T-helper 1 cell treated with Interleukin-12 subunit alpha and Interleukin-12 subunit beta and Interleukin-4 antibody, amounts not matched to agents 30 μg/mL and 1 μg/mL, for 36 hours (primary cell): ENCODE measurements around the gene EDC3.

Experiments used
- H3K27ac Mint-ChIP-seq: one replicate; pipeline ENCODE4 v1.8.0; 2021; ENCODE audit warnings: mild to moderate bottlenecking, mixed read lengths
- H3K27me3 Mint-ChIP-seq: one replicate; pipeline ENCODE4 v1.8.0; 2021; ENCODE audit warnings: low read depth, mixed read lengths
- H3K36me3 Mint-ChIP-seq: one replicate; pipeline ENCODE4 v1.8.0; 2021; ENCODE audit warnings: low read depth, mixed read lengths
- H3K4me1 Mint-ChIP-seq: one replicate; pipeline ENCODE4 v1.8.0; 2021; ENCODE audit warnings: low read depth, mixed read lengths
- H3K4me3 Mint-ChIP-seq: one replicate; pipeline ENCODE4 v1.8.0; 2021; ENCODE audit warnings: mild to moderate bottlenecking, moderate library complexity, mixed read lengths
- H3K9me3 Mint-ChIP-seq: one replicate; pipeline ENCODE4 v1.8.0; 2021; ENCODE audit warnings: mixed read lengths

Gene EDC3

DNA sequence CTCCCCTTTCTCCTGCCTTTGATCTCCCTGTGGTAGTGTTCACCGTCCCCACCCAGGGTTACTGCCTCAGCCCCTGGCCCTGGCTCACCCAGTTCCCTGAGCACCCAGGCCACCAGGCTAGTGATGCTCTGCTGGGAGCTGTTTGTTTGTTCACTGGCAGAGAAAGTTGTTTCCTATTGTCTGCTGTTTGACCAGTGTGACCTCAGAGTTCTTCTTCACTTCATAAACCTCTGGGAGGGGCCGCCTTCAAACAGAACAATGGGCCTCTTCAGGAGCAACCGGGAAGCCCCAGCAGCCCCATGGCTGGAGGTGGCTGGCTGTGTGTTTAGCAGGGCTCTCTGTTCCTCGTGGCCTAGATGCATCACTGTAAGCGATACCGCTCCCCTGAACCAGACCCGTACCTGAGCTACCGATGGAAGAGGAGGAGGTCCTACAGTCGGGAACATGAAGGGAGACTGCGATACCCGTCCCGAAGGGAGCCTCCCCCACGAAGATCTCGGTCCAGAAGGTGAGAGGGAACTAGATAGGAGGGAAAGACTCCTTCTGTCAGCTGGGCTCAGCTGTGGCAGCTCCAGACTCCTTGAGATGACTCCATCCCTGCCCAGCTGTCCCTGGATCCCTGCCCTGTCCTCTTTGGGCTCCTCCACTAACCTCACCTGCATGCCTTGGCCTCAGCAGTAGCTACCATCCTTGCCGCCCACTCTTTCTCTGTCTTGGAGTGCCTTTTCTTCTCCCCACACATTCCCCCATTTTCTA is 76.8 kb downstream of the EDC3 start:
- Mint-ChIP-seq H3K9me3 (no peaks in the 10 kb centered on the region), H3K27ac (peak overlapping the region; percentile 32), H3K27me3 (no peaks in the 10 kb centered on the region), H3K36me3 (peaks cover 42% of the 10 kb centered on the region), H3K4me1 (peaks cover 31% of the 10 kb centered on the region), H3K4me3 (no peak overlapping the region)

- no peaks in the 10 kb centered on the region for H3K9me3 Mint-ChIP-seq
- peaks cover 33% of the 10 kb centered on the region for H3K4me1 Mint-ChIP-seq
- H3K36me3 Mint-ChIP-seq, result peaks cover 30% of the 10 kb centered on the region
Measured at GRCh38 chr15:74616996-74617395, 78.8 kb downstream of the EDC3 start.

DNA sequence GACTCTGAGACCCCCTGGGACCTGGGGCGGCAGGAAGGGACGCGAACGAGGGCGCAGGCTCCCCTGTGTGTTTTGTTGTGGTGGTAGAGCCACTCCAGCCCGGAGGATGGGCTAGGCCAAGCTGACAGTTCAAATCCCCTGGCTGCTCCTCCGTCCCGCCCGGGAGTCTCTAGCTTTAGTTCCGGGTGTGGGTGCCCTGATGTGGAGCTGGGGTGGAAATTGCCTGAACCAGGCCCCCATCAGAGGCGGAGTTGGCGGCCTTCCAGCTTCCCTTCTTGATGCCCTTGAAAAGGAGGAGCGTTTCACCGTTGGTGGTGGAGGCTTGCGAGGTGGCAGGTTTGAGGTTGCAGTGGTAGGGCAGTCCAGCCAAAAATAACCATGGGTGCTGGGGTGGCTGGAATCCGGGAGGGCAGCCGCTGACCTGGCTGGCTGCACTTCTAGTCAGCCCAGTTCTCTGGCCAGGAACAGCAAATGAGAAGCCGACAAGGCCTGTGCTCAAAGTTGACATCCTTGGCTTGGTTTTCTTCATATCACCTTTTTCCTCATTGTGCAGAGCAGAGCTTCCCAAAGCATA is 79.4 kb downstream of the EDC3 start:
- H3K36me3 Mint-ChIP-seq, result peaks cover 26% of the 10 kb centered on the region
- peak overlapping the region; percentile 88 for H3K27ac Mint-ChIP-seq
- H3K9me3 Mint-ChIP-seq, result no peaks in the 10 kb centered on the region
- peak overlapping the region; percentile 96 for H3K4me3 Mint-ChIP-seq
- H3K27me3 Mint-ChIP-seq, result no peaks in the 10 kb centered on the region
- H3K4me1 Mint-ChIP-seq, result peaks cover 33% of the 10 kb centered on the region

More at GRCh38 chr15:74616996-74617395, 78.8 kb downstream of the EDC3 start:
- H3K27ac Mint-ChIP-seq, result peak overlapping the region; percentile 88
- H3K4me3 Mint-ChIP-seq, result peak overlapping the region; percentile 96
- no peaks in the 10 kb centered on the region for H3K27me3 Mint-ChIP-seq

GRCh38 chr15:74615508-74616365 is 80.1 kb downstream of the EDC3 start, which contains the start of gene CLK3:
TSS of gene CLK3 (plus strand) at chr15:74615836. CDS start at chr15:74619197, 3,361 bp downstream.
- no peaks in the 10 kb centered on the region for H3K9me3 Mint-ChIP-seq
- H3K36me3 Mint-ChIP-seq, result peaks cover 21% of the 10 kb centered on the region
- no peaks in the 10 kb centered on the region for H3K27me3 Mint-ChIP-seq
- peak within 1 kb of the TSS; percentile 96 for H3K4me3 Mint-ChIP-seq
- peak within 1 kb of the TSS; percentile 95 for H3K27ac Mint-ChIP-seq
- H3K4me1 Mint-ChIP-seq, result peaks cover 27% of the 10 kb centered on the region

GRCh38 chr15:74614744-74615507 is 80.9 kb downstream of the EDC3 start:
- peak overlapping the region; percentile 95 for H3K27ac Mint-ChIP-seq
- H3K36me3 Mint-ChIP-seq, result peaks cover 13% of the 10 kb centered on the region
- H3K27me3 Mint-ChIP-seq, result no peaks in the 10 kb centered on the region
- H3K4me3 Mint-ChIP-seq, result peak overlapping the region; percentile 96
- peaks cover 27% of the 10 kb centered on the region for H3K4me1 Mint-ChIP-seq
- H3K9me3 Mint-ChIP-seq, result no peaks in the 10 kb centered on the region

DNA sequence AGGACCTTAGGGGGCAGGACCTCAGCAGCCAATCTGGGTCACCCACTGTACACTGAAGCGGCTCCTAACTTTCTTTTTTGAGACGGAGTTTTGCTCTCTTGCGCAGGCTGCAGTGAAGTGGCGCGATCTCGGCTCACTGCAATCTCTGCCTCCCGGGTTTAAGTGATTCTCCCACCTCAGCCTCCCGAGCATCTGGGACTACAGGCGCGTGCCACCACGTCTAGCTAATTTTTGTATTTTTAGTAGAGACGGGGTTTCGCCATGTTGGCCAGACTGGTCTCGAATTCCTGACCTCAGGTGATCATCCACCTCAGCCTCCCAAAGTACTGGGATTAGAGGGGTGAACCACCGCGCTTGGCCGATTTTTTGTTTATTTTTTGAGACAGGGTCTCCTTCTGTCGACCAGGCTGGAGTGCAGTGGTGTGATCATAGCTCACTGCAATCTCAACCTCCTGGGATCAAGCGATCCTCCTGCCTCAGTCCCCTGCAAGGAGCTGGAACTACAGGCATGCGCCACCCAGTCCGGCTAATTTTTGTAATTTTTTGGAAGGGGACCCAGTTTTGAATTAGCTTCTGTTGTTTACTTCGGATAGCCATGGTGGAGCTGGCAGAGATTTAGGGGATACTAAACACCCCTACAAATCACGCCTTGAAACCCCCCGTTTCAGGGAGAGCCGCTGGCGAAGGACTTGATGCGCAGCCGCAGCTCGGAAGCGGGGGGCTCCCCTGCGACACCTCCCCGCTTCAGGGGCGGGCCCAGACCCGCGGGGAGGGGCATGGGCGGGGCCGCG is 81.7 kb downstream of the EDC3 start:
- Mint-ChIP-seq H3K4me3 (peak overlapping the region; percentile 69), H3K27me3 (no peaks in the 10 kb centered on the region), H3K4me1 (peaks cover 24% of the 10 kb centered on the region), H3K9me3 (no peaks in the 10 kb centered on the region), H3K27ac (no peak overlapping the region), H3K36me3 (peaks cover 6% of the 10 kb centered on the region)

DNA sequence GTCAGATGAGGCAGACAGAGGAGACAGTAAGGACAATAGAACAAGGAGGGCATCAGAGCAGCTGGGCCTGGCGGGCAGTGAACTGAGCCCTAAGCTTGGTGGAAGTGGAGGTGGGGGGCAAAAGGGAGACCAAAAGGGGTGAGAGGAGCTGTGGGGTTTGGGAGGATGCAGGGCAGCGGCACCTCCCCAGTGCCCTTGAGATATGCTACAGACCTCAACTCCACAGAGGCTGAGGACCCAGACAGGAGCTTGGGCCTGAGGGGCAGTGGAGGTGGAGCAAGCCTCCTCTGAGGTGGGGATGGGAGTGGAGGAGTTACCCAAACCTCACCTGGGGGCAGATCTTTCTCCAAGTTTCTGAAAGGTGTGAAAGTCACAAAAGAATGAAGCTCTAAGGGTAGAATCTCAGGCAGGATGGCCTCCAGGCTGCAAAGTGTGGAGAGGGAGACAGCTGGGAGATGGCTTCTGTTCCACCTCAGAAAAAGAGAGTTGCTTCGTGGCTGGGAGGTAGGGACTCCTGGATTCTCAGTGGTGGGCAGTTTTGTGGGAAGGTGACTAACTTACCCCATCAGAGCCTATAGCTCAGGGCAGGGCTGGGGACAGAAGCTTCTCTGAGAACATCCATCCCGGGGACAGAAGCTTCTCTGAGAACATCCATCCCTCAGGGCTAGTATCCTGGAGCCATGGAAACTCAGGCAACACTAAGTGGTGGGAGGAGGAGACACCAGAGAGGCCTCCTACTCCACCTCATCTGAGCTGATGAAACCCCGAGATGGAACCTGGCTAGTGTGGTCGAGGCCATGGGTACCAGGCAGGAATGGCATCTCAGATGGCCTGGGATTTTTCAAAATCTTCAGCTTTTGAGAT is 82.5 kb downstream of the EDC3 start:
- H3K4me1 Mint-ChIP-seq, result peaks cover 22% of the 10 kb centered on the region
- H3K36me3 Mint-ChIP-seq, result peaks cover 6% of the 10 kb centered on the region
- peak overlapping the region; percentile 54 for H3K4me3 Mint-ChIP-seq
- no peaks in the 10 kb centered on the region for H3K27me3 Mint-ChIP-seq
- H3K9me3 Mint-ChIP-seq, result no peaks in the 10 kb centered on the region
- H3K27ac Mint-ChIP-seq, result peak overlapping the region; percentile 70

- peak overlapping the region; percentile 54 for H3K4me3 Mint-ChIP-seq
- H3K36me3 Mint-ChIP-seq, result peaks cover 2% of the 10 kb centered on the region
- no peaks in the 10 kb centered on the region for H3K9me3 Mint-ChIP-seq
- peaks cover 15% of the 10 kb centered on the region for H3K4me1 Mint-ChIP-seq
- no peaks in the 10 kb centered on the region for H3K27me3 Mint-ChIP-seq
- H3K27ac Mint-ChIP-seq, result peak overlapping the region; percentile 70
Measured at GRCh38 chr15:74612677-74613076, 83.1 kb downstream of the EDC3 start.

- Mint-ChIP-seq H3K27ac (no peak overlapping the region), H3K27me3 (no peaks in the 10 kb centered on the region), H3K4me1 (peaks cover 7% of the 10 kb centered on the region), H3K9me3 (no peaks in the 10 kb centered on the region), H3K36me3 (peaks cover 2% of the 10 kb centered on the region), H3K4me3 (no peak overlapping the region)
Measured at GRCh38 chr15:74611834-74612233, 84.0 kb downstream of the EDC3 start.

DNA sequence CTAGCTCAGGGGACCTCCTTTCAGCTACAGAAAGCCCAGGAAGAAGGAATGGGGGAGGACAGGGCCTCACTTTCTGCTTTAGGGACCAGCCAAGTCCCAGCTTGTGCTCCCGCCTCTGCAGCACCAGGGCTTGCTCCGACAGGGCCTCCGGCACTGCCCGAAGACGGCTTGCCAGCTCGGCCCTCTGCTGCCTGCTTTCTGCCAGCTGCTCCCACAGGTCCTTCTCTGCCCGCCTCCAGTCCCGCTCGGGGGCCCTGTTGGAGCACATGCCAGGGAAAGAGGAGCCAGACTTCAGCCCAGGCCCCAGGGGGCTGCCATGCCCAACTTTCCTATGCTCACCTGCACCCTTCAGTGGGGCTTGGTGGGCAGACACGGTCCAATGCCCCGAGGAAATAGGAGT is 84.5 kb downstream of the EDC3 start:
- H3K27ac Mint-ChIP-seq, result no peak overlapping the region
- no peak overlapping the region for H3K4me3 Mint-ChIP-seq
- H3K9me3 Mint-ChIP-seq, result no peaks in the 10 kb centered on the region
- no peaks in the 10 kb centered on the region for H3K27me3 Mint-ChIP-seq
- no peaks in the 10 kb centered on the region for H3K36me3 Mint-ChIP-seq
- H3K4me1 Mint-ChIP-seq, result peaks cover 5% of the 10 kb centered on the region

GRCh38 chr15:74610302-74610951 is 85.4 kb downstream of the EDC3 start:
- H3K36me3 Mint-ChIP-seq, result no peaks in the 10 kb centered on the region
- no peak overlapping the region for H3K27ac Mint-ChIP-seq
- peaks cover 5% of the 10 kb centered on the region for H3K4me1 Mint-ChIP-seq
- no peaks in the 10 kb centered on the region for H3K9me3 Mint-ChIP-seq
- no peaks in the 10 kb centered on the region for H3K27me3 Mint-ChIP-seq
- H3K4me3 Mint-ChIP-seq, result no peak overlapping the region

- H3K27ac Mint-ChIP-seq, result no peak overlapping the region
- H3K36me3 Mint-ChIP-seq, result no peaks in the 10 kb centered on the region
- no peaks in the 10 kb centered on the region for H3K9me3 Mint-ChIP-seq
- H3K4me3 Mint-ChIP-seq, result no peak overlapping the region
- peaks cover 5% of the 10 kb centered on the region for H3K4me1 Mint-ChIP-seq
- H3K27me3 Mint-ChIP-seq, result no peaks in the 10 kb centered on the region
Measured at GRCh38 chr15:74609938-74610301, 85.9 kb downstream of the EDC3 start.
